NCI-H1092 (cell line): ENCODE data around the gene RUFY3.
"Not testable (repeated sequence)": the region's sequence is repeated elsewhere in the genome, so short reads cannot be mapped to it uniquely, and the experiment has no call there.

Source experiments
- DNase-seq: peaks from one replicate; lab custom pipeline; 2025; lab: John Stamatoyannopoulos, UW

RUFY3 gene

GRCh38 chr4:70735915-70736314, 14.2 kb downstream of the RUFY3 start:
- DNase-seq = not testable (repeated sequence)

- no peak for DNase-seq
Measured at GRCh38 chr4:70737006-70737405, 15.2 kb downstream of the RUFY3 start.

GRCh38 chr4:70737409-70737808, 15.6 kb downstream of the RUFY3 start:
- no peak for DNase-seq

GRCh38 chr4:70739496-70740337, 18.0 kb downstream of the RUFY3 start:
- DNase-seq = no peak

- DNase-seq = no peak
Measured at GRCh38 chr4:70741867-70742658, 20.3 kb downstream of the RUFY3 start.

- no peak for DNase-seq
Measured at GRCh38 chr4:70743731-70744130, 22.0 kb downstream of the RUFY3 start.

GRCh38 chr4:70746179-70746839, 24.5 kb downstream of the RUFY3 start:
- DNase-seq = no peak

GRCh38 chr4:70747874-70748273, 26.1 kb downstream of the RUFY3 start:
- DNase-seq = no peak

GRCh38 chr4:70749313-70749712, 27.5 kb downstream of the RUFY3 start:
- no peak for DNase-seq

GRCh38 chr4:70752236-70752635, 30.5 kb downstream of the RUFY3 start:
- no peak for DNase-seq

- no peak for DNase-seq
Measured at GRCh38 chr4:70753630-70754029, 31.9 kb downstream of the RUFY3 start.

- no peak for DNase-seq
Measured at GRCh38 chr4:70754470-70754869, 32.7 kb downstream of the RUFY3 start.

- no peak for DNase-seq
Measured at GRCh38 chr4:70754990-70755688, 33.4 kb downstream of the RUFY3 start.

GRCh38 chr4:70759126-70759525, 37.4 kb downstream of the RUFY3 start:
- no peak for DNase-seq

- no peak for DNase-seq
Measured at GRCh38 chr4:70759627-70760026, 37.9 kb downstream of the RUFY3 start.

GRCh38 chr4:70760662-70761061, 38.9 kb downstream of the RUFY3 start:
- DNase-seq = no peak

GRCh38 chr4:70761276-70761816, 39.6 kb downstream of the RUFY3 start:
- no peak for DNase-seq

GRCh38 chr4:70765368-70765767, 43.6 kb downstream of the RUFY3 start:
- DNase-seq = no peak

GRCh38 chr4:70768301-70768948, 46.7 kb downstream of the RUFY3 start:
- DNase-seq = no peak

- not testable (repeated sequence) for DNase-seq
Measured at GRCh38 chr4:70769396-70769795, 47.6 kb downstream of the RUFY3 start.

GRCh38 chr4:70772929-70773555, 51.3 kb downstream of the RUFY3 start:
- DNase-seq = no peak
